H9 (cell line): ENCODE measurements around the gene SURF2. TPM values are rescaled to one million over a fixed set of nuclear protein-coding genes. Genes with fewer than 3 reads are reported as not detected.
A peak's percentile ranks its signal among the peaks of the same experiment; 100 is the strongest.

Experiments used
- DNase-seq: peaks from one replicate; pipeline ENCODE4 v3.0.0-alpha.2; 2017
- H2AFZ ChIP-seq: one replicate; pipeline ENCODE4 v1.6.1; 2013; ENCODE audit warnings: mild to moderate bottlenecking, low read length, control low read depth, moderate library complexity
- H2AK5ac ChIP-seq: 2 replicates; pipeline ENCODE4 v1.6.1; 2013; ENCODE audit warnings: low read length, control low read depth, mixed read lengths; ENCODE audit not compliant: insufficient read length
- H2BK120ac ChIP-seq: one replicate; pipeline ENCODE4 v1.6.1; 2013; ENCODE audit warnings: low read depth, mild to moderate bottlenecking, low read length, control low read depth, inconsistent platforms; ENCODE audit not compliant: poor library complexity, severe bottlenecking
- H2BK12ac ChIP-seq: 2 replicates; pipeline ENCODE4 v1.6.1; 2013; ENCODE audit warnings: low read length, control low read depth, mixed read lengths, low read depth; ENCODE audit not compliant: insufficient read length
- H2BK15ac ChIP-seq: 2 replicates; pipeline ENCODE4 v1.6.1; 2013; ENCODE audit warnings: low read depth, low read length, control low read depth
- H2BK20ac ChIP-seq: one replicate; pipeline ENCODE4 v1.6.1; 2013; ENCODE audit warnings: low read depth, mild to moderate bottlenecking, low read length, control low read depth, inconsistent platforms; ENCODE audit not compliant: poor library complexity, severe bottlenecking
- H2BK5ac ChIP-seq: 2 replicates; pipeline ENCODE4 v1.6.1; 2013; ENCODE audit warnings: low read length, control low read depth, mixed read lengths; ENCODE audit not compliant: insufficient read length
- H3K14ac ChIP-seq: 2 replicates; pipeline ENCODE4 v1.6.1; 2013; ENCODE audit warnings: low read length, control low read depth; ENCODE audit not compliant: insufficient read depth
- H3K18ac ChIP-seq: 2 replicates; pipeline ENCODE4 v1.6.1; 2013; ENCODE audit warnings: low read depth, mild to moderate bottlenecking, mixed read lengths, low read length, control low read depth; ENCODE audit not compliant: insufficient read length
- H3K23ac ChIP-seq: 2 replicates; pipeline ENCODE4 v1.6.1; 2013; ENCODE audit warnings: low read length, control low read depth, mixed read lengths, low read depth; ENCODE audit not compliant: insufficient read length
- H3K23me2 ChIP-seq: 2 replicates; pipeline ENCODE4 v1.6.1; 2013; ENCODE audit warnings: low read depth, mild to moderate bottlenecking, mixed read lengths, low read length, control low read depth; ENCODE audit not compliant: insufficient read length, poor library complexity, severe bottlenecking
- H3K27ac ChIP-seq: 2 replicates; pipeline ENCODE4 v1.5.1; 2013; ENCODE audit warnings: low read length, control low read depth, mixed read lengths, low read depth; ENCODE audit not compliant: insufficient read length
- H3K27me3 ChIP-seq: 2 replicates; pipeline ENCODE4 v1.6.1; 2013; ENCODE audit warnings: low read length, control low read depth, inconsistent platforms; ENCODE audit not compliant: insufficient read depth
- H3K4ac ChIP-seq: 2 replicates; pipeline ENCODE4 v1.6.1; 2013; ENCODE audit warnings: low read depth, mild to moderate bottlenecking, control low read depth, inconsistent platforms, low read length, moderate library complexity
- H3K4me1 ChIP-seq: 2 replicates; pipeline ENCODE4 v1.6.1; 2013; ENCODE audit warnings: low read length, control low read depth, inconsistent platforms; ENCODE audit not compliant: insufficient read depth
- H3K4me2 ChIP-seq: 2 replicates; pipeline ENCODE4 v1.6.1; 2013; ENCODE audit warnings: low read length, control low read depth, mixed read lengths; ENCODE audit not compliant: insufficient read length, insufficient read depth
- H3K56ac ChIP-seq: 2 replicates; pipeline ENCODE4 v1.6.1; 2013; ENCODE audit warnings: low read depth, mild to moderate bottlenecking, mixed read lengths, low read length, control low read depth; ENCODE audit not compliant: insufficient read length
- H3K79me1 ChIP-seq: 2 replicates; pipeline ENCODE4 v1.6.1; 2013; ENCODE audit warnings: low read depth, mild to moderate bottlenecking, moderate library complexity, low read length, control low read depth, inconsistent platforms; ENCODE audit not compliant: insufficient read depth, poor library complexity, severe bottlenecking
- H3K79me2 ChIP-seq: 2 replicates; pipeline ENCODE4 v1.6.1; 2013; ENCODE audit warnings: low read length, control low read depth, inconsistent platforms; ENCODE audit not compliant: insufficient read depth
- H3K9ac ChIP-seq: 2 replicates; pipeline ENCODE4 v1.6.1; 2013; ENCODE audit warnings: low read length, control low read depth, mixed read lengths; ENCODE audit not compliant: insufficient read length; ENCODE audit errors: extremely low read depth
- H3K9me3 ChIP-seq: one replicate; pipeline ENCODE4 v1.6.1; 2013; ENCODE audit warnings: low read depth, low read length, inconsistent platforms; ENCODE audit not compliant: control insufficient read depth
- H3T11ph ChIP-seq: one replicate; pipeline ENCODE4 v1.6.1; 2013; ENCODE audit warnings: mild to moderate bottlenecking, low read length, control low read depth, inconsistent platforms
- H4K20me1 ChIP-seq: one replicate; pipeline ENCODE4 v1.6.1; 2013; ENCODE audit not compliant: control insufficient read depth, insufficient read length, insufficient read depth
- H4K5ac ChIP-seq: 2 replicates; pipeline ENCODE4 v1.6.1; 2013; ENCODE audit warnings: low read depth, mild to moderate bottlenecking, mixed read lengths, low read length, control low read depth; ENCODE audit not compliant: insufficient read length
- H4K8ac ChIP-seq: replicated peaks from 2 replicates; pipeline ENCODE4 v1.6.1; 2013; ENCODE audit warnings: low read length, control low read depth, mixed read lengths, low read depth; ENCODE audit not compliant: insufficient read length
- H4K91ac ChIP-seq: 2 replicates; pipeline ENCODE4 v1.6.1; 2013; ENCODE audit warnings: low read depth, mild to moderate bottlenecking, moderate library complexity, mixed read lengths, low read length, control low read depth; ENCODE audit not compliant: insufficient read length
- H3K27ac Mint-ChIP-seq, 3 experiments: 2 replicates in 2 of 3; 3 replicates in 1 of 3; pipeline ENCODE4 v1.8.0; 2020 to 2021; ENCODE audit warnings: mixed read lengths in 3 of 3, mild to moderate bottlenecking in 1 of 3, moderate library complexity in 1 of 3
- H3K27me3 Mint-ChIP-seq: 2 replicates; pipeline ENCODE4 v1.8.0; 2021; ENCODE audit warnings: low read depth, mild to moderate bottlenecking, moderate library complexity, mixed read lengths
- H3K36me3 Mint-ChIP-seq, 3 experiments: 2 replicates in 2 of 3; 3 replicates in 1 of 3; pipeline ENCODE4 v1.8.0; 2020 to 2021; ENCODE audit warnings: low read depth in 3 of 3, mixed read lengths in 3 of 3; ENCODE audit not compliant: insufficient read depth in 1 of 3
- H3K4me1 Mint-ChIP-seq, 2 experiments: 2 replicates each; pipeline ENCODE4 v1.8.0; 2020; ENCODE audit warnings: mixed read lengths in 2 of 2
- H3K4me3 Mint-ChIP-seq, 2 experiments: 2 replicates in 1 of 2; 3 replicates in 1 of 2; pipeline ENCODE4 v1.8.0; 2020 to 2021; ENCODE audit warnings: mild to moderate bottlenecking in 2 of 2, mixed read lengths in 2 of 2, moderate library complexity in 1 of 2
- H3K9me3 Mint-ChIP-seq, 2 experiments: 2 replicates in 1 of 2; 3 replicates in 1 of 2; pipeline ENCODE4 v1.8.0; 2020; ENCODE audit warnings: mild to moderate bottlenecking in 2 of 2, mixed read lengths in 2 of 2, moderate library complexity in 1 of 2
- WGBS: extraction: QIAGEN DNeasy Blood & Tissue Kit; methylation state at CpG from one replicate; pipeline ENCODE4 v1.1.7; 2013; ENCODE audit warnings: missing lambda C conversion rate, low lambda C conversion rate, mixed read lengths; ENCODE audit not compliant: insufficient read length; ENCODE audit errors: extremely low coverage; 5-methylcytosine and 5-hydroxymethylcytosine counted together
- total RNA-seq: library from RNA; stranded (reverse); gene quantifications from 2 replicates; pipeline ENCODE4 v1.2.1, GENCODE V29; 2021
- TF ChIP-seq, protein P1 (sequence below): fragments of 200-600 bp; sonication (generic); conservative IDR thresholded peaks from 3 replicates; pipeline ENCODE4 v1.8.0; 2021; ENCODE audit warnings: antibody characterized with exemption, mild to moderate bottlenecking

SURF2 gene
- total RNA-seq, 1 experiment from 2014 or later, result 44.4 TPM

DNA sequence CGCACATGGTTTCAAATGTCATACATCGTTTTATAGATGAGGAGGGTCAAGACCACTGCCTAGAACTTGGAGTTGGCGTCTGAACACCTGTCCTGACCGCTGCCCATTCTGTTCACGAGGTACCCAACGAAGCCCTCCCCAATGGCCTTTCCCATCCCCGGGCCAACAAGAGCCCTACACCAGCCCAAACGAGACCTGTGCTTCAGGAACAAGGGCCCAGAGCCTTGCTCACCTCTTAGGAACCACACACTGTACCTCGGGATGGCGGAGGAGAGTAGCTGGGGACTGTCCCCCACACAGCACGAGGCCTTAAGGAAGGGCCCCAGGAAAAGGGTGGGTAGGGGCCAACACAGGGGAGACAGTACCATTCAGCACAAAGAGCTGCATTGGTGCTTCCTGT, 23.3 kb upstream of the SURF2 start:
- Histone ChIP-seq H3K23ac (no peak overlapping the region), H2AK5ac (no peak overlapping the region), H4K91ac (no peak overlapping the region), H3K18ac (no peak overlapping the region), H2BK15ac (no peak overlapping the region), H2AFZ (no peak overlapping the region), H4K5ac (no peak overlapping the region), H4K8ac (no peak overlapping the region), H2BK12ac (no peak overlapping the region), H3K56ac (no peak overlapping the region), H3K9ac (no peak overlapping the region), H2BK120ac (no peak overlapping the region), H3K23me2 (peaks cover 3% of the 10 kb centered on the region), H3K79me1 (no peaks in the 10 kb centered on the region), H3T11ph (no peak overlapping the region), H3K9me3 (no peaks in the 10 kb centered on the region), H2BK5ac (no peak overlapping the region), H3K27me3 (no peaks in the 10 kb centered on the region), H4K20me1 (no peaks in the 10 kb centered on the region), H3K27ac (no peak overlapping the region), H3K4me1 (no peaks in the 10 kb centered on the region), H3K14ac (no peak overlapping the region), H3K4ac (no peak overlapping the region), H2BK20ac (no peak overlapping the region), H3K4me2 (no peak overlapping the region), H3K79me2 (peaks cover 3% of the 10 kb centered on the region; the same call in 1 of the 2 replicates)
- Mint-ChIP-seq H3K27ac (no peak overlapping the region), H3K27me3 (no peaks in the 10 kb centered on the region; the same call in none of the 2 replicates), H3K4me1 (peaks cover 18 to 22% of the 10 kb centered on the region in 2 experiments), H3K9me3 (peaks cover 10 to 11% of the 10 kb centered on the region in 2 experiments), H3K4me3 (peak overlapping the region; percentile 17 to 23; a peak in 2 of 5 replicates), H3K36me3 (peaks cover 34 to 65% (median 57%) of the 10 kb centered on the region in 3 experiments)
- WGBS, result no CpG with 5 or more reads among the region's 11 CpGs
- TF ChIP-seq, protein P1, sequence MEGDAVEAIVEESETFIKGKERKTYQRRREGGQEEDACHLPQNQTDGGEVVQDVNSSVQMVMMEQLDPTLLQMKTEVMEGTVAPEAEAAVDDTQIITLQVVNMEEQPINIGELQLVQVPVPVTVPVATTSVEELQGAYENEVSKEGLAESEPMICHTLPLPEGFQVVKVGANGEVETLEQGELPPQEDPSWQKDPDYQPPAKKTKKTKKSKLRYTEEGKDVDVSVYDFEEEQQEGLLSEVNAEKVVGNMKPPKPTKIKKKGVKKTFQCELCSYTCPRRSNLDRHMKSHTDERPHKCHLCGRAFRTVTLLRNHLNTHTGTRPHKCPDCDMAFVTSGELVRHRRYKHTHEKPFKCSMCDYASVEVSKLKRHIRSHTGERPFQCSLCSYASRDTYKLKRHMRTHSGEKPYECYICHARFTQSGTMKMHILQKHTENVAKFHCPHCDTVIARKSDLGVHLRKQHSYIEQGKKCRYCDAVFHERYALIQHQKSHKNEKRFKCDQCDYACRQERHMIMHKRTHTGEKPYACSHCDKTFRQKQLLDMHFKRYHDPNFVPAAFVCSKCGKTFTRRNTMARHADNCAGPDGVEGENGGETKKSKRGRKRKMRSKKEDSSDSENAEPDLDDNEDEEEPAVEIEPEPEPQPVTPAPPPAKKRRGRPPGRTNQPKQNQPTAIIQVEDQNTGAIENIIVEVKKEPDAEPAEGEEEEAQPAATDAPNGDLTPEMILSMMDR, result no peak
- no peak for DNase-seq
